Vagina (tissue), 2 donors: ENCODE results near the gene MICAL2.

Experiments used
- CTCF ChIP-seq, 3 experiments: fragments of 450-650 bp in 2 of 3; fragments of 200-600 bp in 1 of 3; sonication (generic) in 1 of 3; IDR thresholded peaks; one replicate each; pipeline ENCODE4 v1.5.1; 2017 to 2019; ENCODE audit warnings: antibody characterized with exemption in 3 of 3, mild to moderate bottlenecking in 2 of 3, moderate library complexity in 2 of 3
- POLR2A ChIP-seq, 2 donors: fragments of 450-650 bp; IDR thresholded peaks; one replicate each; pipeline ENCODE4 v1.6.1; 2017; ENCODE audit warnings: antibody characterized with exemption in 2 of 2, mild to moderate bottlenecking in 2 of 2, moderate library complexity in 2 of 2
- POLR2AphosphoS5 ChIP-seq, 2 donors: sonication (generic); formaldehyde crosslinking; IDR thresholded peaks; one replicate each; pipeline ENCODE4 v1.9.0; 2017; ENCODE audit warnings: antibody characterized with exemption in 2 of 2, mild to moderate bottlenecking in 2 of 2, low read depth in 1 of 2; ENCODE audit not compliant: insufficient read depth in 1 of 2

- TF ChIP-seq CTCF (IDR thresholded peaks at IDR 0.05) (no peak), POLR2A (IDR thresholded peaks at IDR 0.05) (no peak), POLR2AphosphoS5 (IDR thresholded peaks at IDR 0.05; ENCODE audit: insufficient read depth in 1 of 2, low read depth in 1 of 2) (no peak)
Measured at GRCh38 chr11:12126344-12127019, 16.1 kb downstream of the MICAL2 start.
